HepG2 (cell line): ENCODE data around the gene TSC1. TPM values are rescaled to one million over a fixed set of nuclear protein-coding genes. Genes with fewer than 3 reads are reported as not detected.

ENCODE experiments used
- ATAC-seq: fragments of 200-7000 bp; cut with Tn5 transposase; 3 replicates; pipeline ENCODE4 v1.9.1; 2020; ENCODE audit warnings: mild to moderate bottlenecking, moderate library complexity
- BruUV-seq: library from RNA; stranded (reverse); fragments of 400-500 nt; replicated peaks from 2 replicates; lab custom pipeline; 2021; lab: Mats Ljungman, UMichigan
- CTCF ChIA-PET: fragments of 300-600 bp; formaldehyde crosslinking; extraction: SDS; loops from one replicate; lab custom pipeline; 2021; ENCODE audit warnings: low total read pairs, inconsistent platforms, low intra/inter-chr PET ratio; lab: Yijun Ruan, JAX
- POLR2A ChIA-PET: fragments of 350-600 bp; sonication (Branson Sonifier 250); formaldehyde crosslinking; loops from one replicate; lab custom pipeline; 2020; ENCODE audit warnings: antibody characterized with exemption, inconsistent platforms; lab: Yijun Ruan, JAX
- DNase-seq: peaks from one replicate; pipeline ENCODE4 v3.0.0-alpha.2; 2015; ENCODE audit warnings: low spot score
- FAIRE-seq: peaks from 3 replicates; lab custom pipeline; 2011; peaks lifted over from hg19 to GRCh38; lab: Jason Lieb, UNC
- H2AFZ ChIP-seq: one replicate; pipeline ENCODE4 v1.6.1; 2011; ENCODE audit warnings: low read length, inconsistent platforms
- H3K27ac ChIP-seq: fragments of 300-600 bp; 3 replicates; pipeline ENCODE4 v1.8.0; 2011; ENCODE audit warnings: mixed run types, mild to moderate bottlenecking, mixed read lengths, low read length, inconsistent platforms; ENCODE audit not compliant: insufficient read depth; ENCODE audit errors: extremely low read length
- H3K27me3 ChIP-seq, 2 experiments: fragments of 200-600 bp in 1 of 2; 2 replicates in 1 of 2; 3 replicates in 1 of 2; pipeline versions ENCODE4 v1.6.0 to v1.8.0; 2011; ENCODE audit warnings: low read length in 2 of 2, mild to moderate bottlenecking in 2 of 2, moderate library complexity in 2 of 2, inconsistent platforms in 1 of 2; ENCODE audit not compliant: insufficient read depth in 2 of 2, control insufficient read depth in 1 of 2
- H3K36me3 ChIP-seq, 2 experiments: fragments of 200-600 bp in 1 of 2; replicated peaks in 1 of 2; 2 replicates in 1 of 2; 3 replicates in 1 of 2; pipeline versions ENCODE4 v1.5.1 to v1.8.0; 2011; ENCODE audit warnings: low read length in 2 of 2, inconsistent platforms in 1 of 2; ENCODE audit not compliant: insufficient read depth in 2 of 2, control insufficient read depth in 1 of 2
- H3K4me1 ChIP-seq: 2 replicates; pipeline ENCODE4 v1.5.1; 2012; ENCODE audit warnings: low read length, inconsistent platforms; ENCODE audit not compliant: insufficient read depth
- H3K4me2 ChIP-seq: 2 replicates; pipeline ENCODE4 v1.6.0; 2011; ENCODE audit warnings: low read depth, low read length, inconsistent platforms
- H3K4me3 ChIP-seq, 3 experiments: fragments of 200-600 bp in 1 of 3; sonication (generic), shearing (Covaris generic) in 1 of 3; replicated peaks in 1 of 3; 2 replicates each; pipeline ENCODE4 v1.5.1; 2011 to 2016; ENCODE audit warnings: low read length in 3 of 3, inconsistent platforms in 2 of 3, low read depth in 2 of 3, mild to moderate bottlenecking in 2 of 3, control low read depth in 1 of 3, mixed read lengths in 1 of 3; ENCODE audit not compliant: insufficient read depth in 1 of 3
- H3K79me2 ChIP-seq: one replicate; pipeline ENCODE4 v1.6.1; 2011; ENCODE audit warnings: low read length, inconsistent platforms; ENCODE audit not compliant: insufficient read depth
- H3K9ac ChIP-seq: 2 replicates; pipeline ENCODE4 v1.6.0; 2011; ENCODE audit warnings: mild to moderate bottlenecking, low read depth, low read length, inconsistent platforms; ENCODE audit not compliant: insufficient read depth
- H3K9me3 ChIP-seq: 2 replicates; pipeline ENCODE4 v1.5.1; 2012; ENCODE audit warnings: mild to moderate bottlenecking, low read length
- H4K20me1 ChIP-seq: 2 replicates; pipeline ENCODE4 v1.6.0; 2011; ENCODE audit warnings: inconsistent platforms, mild to moderate bottlenecking, low read length, moderate library complexity; ENCODE audit not compliant: insufficient read depth
- IKZF1 ChIP-seq: fragments of 450-650 bp; IDR thresholded peaks from 2 replicates; pipeline ENCODE4 v1.7.1; 2016
- JUN ChIP-seq: sonication (generic); formaldehyde crosslinking; IDR thresholded peaks from 2 replicates; pipeline ENCODE4 v1.4.0; 2020; ENCODE audit warnings: mild to moderate bottlenecking, missing genetic modification reagents
- KAT7 ChIP-seq: IDR thresholded peaks from 2 replicates; pipeline ENCODE4 v1.6.1; 2018; ENCODE audit warnings: borderline replicate concordance, missing compliant biosample characterization
- PITX1 ChIP-seq: sonication (generic); formaldehyde crosslinking; IDR thresholded peaks from 2 replicates; pipeline ENCODE4 v1.5.1; 2020; ENCODE audit warnings: mild to moderate bottlenecking, missing genetic modification reagents
- RBFOX2 ChIP-seq: fragments of 200-400 bp; formaldehyde crosslinking; IDR thresholded peaks from 2 replicates; pipeline ENCODE4 v1.6.1; 2017; ENCODE audit warnings: low read depth, mild to moderate bottlenecking, low read length
- RFX1 ChIP-seq: fragments of 450-650 bp; IDR thresholded peaks from 2 replicates; pipeline ENCODE4 v1.6.1; 2017
- SOX5 ChIP-seq: IDR thresholded peaks from 2 replicates; pipeline ENCODE4 v1.6.1; 2016; ENCODE audit warnings: borderline replicate concordance
- ZNF430 ChIP-seq: sonication (generic); formaldehyde crosslinking; IDR thresholded peaks from 2 replicates; pipeline ENCODE4 v1.9.0; 2021; ENCODE audit warnings: mild to moderate bottlenecking, missing genetic modification reagents
- WGBS: methylation state at CpG from one replicate; pipeline ENCODE4 v1.1.6; 2017; ENCODE audit warnings: low lambda C conversion rate; 5-methylcytosine and 5-hydroxymethylcytosine counted together
- in situ Hi-C: cut with HindIII; loops from 2 replicates; pipeline ENCODE4 v1.10.0; 2017; ENCODE audit warnings: low pct_unique_long_range_greater_than_20kb; ENCODE audit not compliant: extremely low pct_ligation_motif_present
- intact Hi-C: fragments of 100-400 bp; cut with micrococcal nuclease; formaldehyde crosslinking; loops from one replicate; pipeline ENCODE4 v1.10.0; 2022; ENCODE audit not compliant: unreplicated experiment
- polyA plus RNA-seq, 8 experiments: library from polyadenylated mRNA; depleted of rRNA in 3 of 8; stranded (reverse) in 7 of 8; unstranded in 1 of 8; fragments of >200 nt; fragmentation: Illumina TruSeq in 4 of 8; extraction: Trizol in 4 of 8; gene quantifications; 2 replicates each; pipeline versions ENCODE4 v1.2.1 to v1.2.3, GENCODE V29; 2011 to 2016; ENCODE audit warnings: low read depth in 4 of 8, missing spikeins in 1 of 8, mixed read lengths in 1 of 8; ENCODE audit not compliant: insufficient read depth in 1 of 8
- total RNA-seq, 5 experiments: library from RNA; depleted of rRNA; stranded (reverse); fragments of >200 nt; fragmentation: Illumina TruSeq; extraction: Trizol; gene quantifications; 2 replicates each; pipeline ENCODE4 v1.2.3, GENCODE V29; 2016; ENCODE audit warnings: low read depth in 1 of 5
- TF ChIP-seq, protein P1 (sequence below): sonication (generic); formaldehyde crosslinking; IDR thresholded peaks from 2 replicates; pipeline ENCODE4 v1.9.0; 2022; ENCODE audit warnings: missing genetic modification reagents, mild to moderate bottlenecking, borderline replicate concordance
- TF ChIP-seq, protein P2 (sequence below): sonication (generic); formaldehyde crosslinking; IDR thresholded peaks from 2 replicates; pipeline ENCODE4 v1.5.1; 2020; ENCODE audit warnings: mild to moderate bottlenecking, missing genetic modification reagents, borderline replicate concordance
- TF ChIP-seq, protein P3 (sequence below): sonication (generic); formaldehyde crosslinking; IDR thresholded peaks from 2 replicates; pipeline ENCODE4 v1.5.0; 2020; ENCODE audit warnings: mild to moderate bottlenecking, missing genetic modification reagents, borderline replicate concordance

The TSC1 gene
- total and polyA plus RNA-seq, 2 of the 13 experiments (the other 11 are each of a cell fraction or from before 2014, with no cell fraction given), result 31.6 to 66.1 TPM

DNA sequence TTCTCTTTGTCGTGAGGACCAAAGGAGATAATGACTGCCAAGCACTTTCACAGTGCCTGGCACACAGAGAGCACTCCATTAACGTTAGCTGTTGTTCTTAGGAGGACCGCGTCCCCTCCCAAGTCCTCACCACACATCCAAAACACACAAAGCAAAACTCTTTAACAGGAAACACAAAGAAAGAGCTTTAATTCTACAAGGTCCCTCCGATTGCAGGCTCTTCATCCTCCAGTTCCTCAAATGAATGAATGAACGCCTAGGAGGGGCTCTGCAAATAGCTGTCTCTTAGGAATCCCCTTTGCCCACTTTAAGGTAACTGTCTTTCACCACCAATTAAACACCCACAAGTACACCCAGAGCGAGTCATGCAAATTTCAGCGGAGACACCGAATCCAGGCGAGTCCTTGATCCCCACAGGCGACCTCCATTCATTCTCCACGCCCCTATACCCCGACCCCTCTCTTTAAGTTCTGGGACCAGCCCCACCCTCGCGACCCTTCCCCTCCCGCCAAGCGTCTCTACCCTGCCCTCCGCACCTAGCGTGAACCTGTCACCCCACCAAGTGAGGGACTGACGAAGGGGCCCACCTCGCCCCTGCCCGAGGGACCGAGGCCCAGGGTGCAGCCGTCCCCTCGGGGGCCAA is 644 bp downstream of the TSC1 start:
- BruUV-seq, result TSS peak; percentile 70
- Histone ChIP-seq H3K4me3 (peak overlapping the region; percentile 86 to 100 (median 95)), H3K4me2 (peak overlapping the region; percentile 76), H3K36me3 (peaks cover 0 to 3% of the 10 kb centered on the region in 2 experiments; a peak in 1 of 5 replicates), H4K20me1 (no peaks in the 10 kb centered on the region; the same call in 1 of the 2 replicates), H3K9me3 (no peaks in the 10 kb centered on the region), H3K27ac (peak overlapping the region; percentile 99), H2AFZ (no peak overlapping the region), H3K4me1 (peaks cover 55% of the 10 kb centered on the region), H3K79me2 (peaks cover 56% of the 10 kb centered on the region), H3K9ac (peak overlapping the region; percentile 97), H3K27me3 (no peaks in the 10 kb centered on the region; a peak in 2 of 5 replicates)
- ChIA-PET CTCF (no interaction called here), POLR2A (interaction anchor here (0.6 to 2.3 kb wide), 3 partner anchors 17 to 87 kb away, joined by 3 to 16 read pairs (median 3); partner anchors contain the start of gene GTF3C5)
- in situ Hi-C loops, result no loop called here
- ATAC-seq (no peak; the same call in 1 of the 3 replicates), FAIRE-seq (no peak), DNase-seq (no peak)
- WGBS, result 2% methylated on average over 22 of the region's 25 CpGs
- intact Hi-C loops, result no loop called here
- no peak for TF ChIP-seq SOX5 (CRISPR knock-in tag)
- no peak for TF ChIP-seq ZNF430 (CRISPR knock-in tag)
- TF ChIP-seq KAT7 (CRISPR knock-in tag), result 0 out of 2 replicates have a peak, but pooled peaks have one; percentile 27
- TF ChIP-seq, protein P1, sequence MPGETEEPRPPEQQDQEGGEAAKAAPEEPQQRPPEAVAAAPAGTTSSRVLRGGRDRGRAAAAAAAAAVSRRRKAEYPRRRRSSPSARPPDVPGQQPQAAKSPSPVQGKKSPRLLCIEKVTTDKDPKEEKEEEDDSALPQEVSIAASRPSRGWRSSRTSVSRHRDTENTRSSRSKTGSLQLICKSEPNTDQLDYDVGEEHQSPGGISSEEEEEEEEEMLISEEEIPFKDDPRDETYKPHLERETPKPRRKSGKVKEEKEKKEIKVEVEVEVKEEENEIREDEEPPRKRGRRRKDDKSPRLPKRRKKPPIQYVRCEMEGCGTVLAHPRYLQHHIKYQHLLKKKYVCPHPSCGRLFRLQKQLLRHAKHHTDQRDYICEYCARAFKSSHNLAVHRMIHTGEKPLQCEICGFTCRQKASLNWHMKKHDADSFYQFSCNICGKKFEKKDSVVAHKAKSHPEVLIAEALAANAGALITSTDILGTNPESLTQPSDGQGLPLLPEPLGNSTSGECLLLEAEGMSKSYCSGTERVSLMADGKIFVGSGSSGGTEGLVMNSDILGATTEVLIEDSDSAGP (CRISPR knock-in tag), result no peak
- no peak for TF ChIP-seq IKZF1
- TF ChIP-seq, protein P2, sequence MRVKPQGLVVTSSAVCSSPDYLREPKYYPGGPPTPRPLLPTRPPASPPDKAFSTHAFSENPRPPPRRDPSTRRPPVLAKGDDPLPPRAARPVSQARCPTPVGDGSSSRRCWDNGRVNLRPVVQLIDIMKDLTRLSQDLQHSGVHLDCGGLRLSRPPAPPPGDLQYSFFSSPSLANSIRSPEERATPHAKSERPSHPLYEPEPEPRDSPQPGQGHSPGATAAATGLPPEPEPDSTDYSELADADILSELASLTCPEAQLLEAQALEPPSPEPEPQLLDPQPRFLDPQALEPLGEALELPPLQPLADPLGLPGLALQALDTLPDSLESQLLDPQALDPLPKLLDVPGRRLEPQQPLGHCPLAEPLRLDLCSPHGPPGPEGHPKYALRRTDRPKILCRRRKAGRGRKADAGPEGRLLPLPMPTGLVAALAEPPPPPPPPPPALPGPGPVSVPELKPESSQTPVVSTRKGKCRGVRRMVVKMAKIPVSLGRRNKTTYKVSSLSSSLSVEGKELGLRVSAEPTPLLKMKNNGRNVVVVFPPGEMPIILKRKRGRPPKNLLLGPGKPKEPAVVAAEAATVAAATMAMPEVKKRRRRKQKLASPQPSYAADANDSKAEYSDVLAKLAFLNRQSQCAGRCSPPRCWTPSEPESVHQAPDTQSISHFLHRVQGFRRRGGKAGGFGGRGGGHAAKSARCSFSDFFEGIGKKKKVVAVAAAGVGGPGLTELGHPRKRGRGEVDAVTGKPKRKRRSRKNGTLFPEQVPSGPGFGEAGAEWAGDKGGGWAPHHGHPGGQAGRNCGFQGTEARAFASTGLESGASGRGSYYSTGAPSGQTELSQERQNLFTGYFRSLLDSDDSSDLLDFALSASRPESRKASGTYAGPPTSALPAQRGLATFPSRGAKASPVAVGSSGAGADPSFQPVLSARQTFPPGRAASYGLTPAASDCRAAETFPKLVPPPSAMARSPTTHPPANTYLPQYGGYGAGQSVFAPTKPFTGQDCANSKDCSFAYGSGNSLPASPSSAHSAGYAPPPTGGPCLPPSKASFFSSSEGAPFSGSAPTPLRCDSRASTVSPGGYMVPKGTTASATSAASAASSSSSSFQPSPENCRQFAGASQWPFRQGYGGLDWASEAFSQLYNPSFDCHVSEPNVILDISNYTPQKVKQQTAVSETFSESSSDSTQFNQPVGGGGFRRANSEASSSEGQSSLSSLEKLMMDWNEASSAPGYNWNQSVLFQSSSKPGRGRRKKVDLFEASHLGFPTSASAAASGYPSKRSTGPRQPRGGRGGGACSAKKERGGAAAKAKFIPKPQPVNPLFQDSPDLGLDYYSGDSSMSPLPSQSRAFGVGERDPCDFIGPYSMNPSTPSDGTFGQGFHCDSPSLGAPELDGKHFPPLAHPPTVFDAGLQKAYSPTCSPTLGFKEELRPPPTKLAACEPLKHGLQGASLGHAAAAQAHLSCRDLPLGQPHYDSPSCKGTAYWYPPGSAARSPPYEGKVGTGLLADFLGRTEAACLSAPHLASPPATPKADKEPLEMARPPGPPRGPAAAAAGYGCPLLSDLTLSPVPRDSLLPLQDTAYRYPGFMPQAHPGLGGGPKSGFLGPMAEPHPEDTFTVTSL (CRISPR knock-in tag), result no peak
- no peak for TF ChIP-seq JUN (CRISPR knock-in tag)
- TF ChIP-seq, protein P3, sequence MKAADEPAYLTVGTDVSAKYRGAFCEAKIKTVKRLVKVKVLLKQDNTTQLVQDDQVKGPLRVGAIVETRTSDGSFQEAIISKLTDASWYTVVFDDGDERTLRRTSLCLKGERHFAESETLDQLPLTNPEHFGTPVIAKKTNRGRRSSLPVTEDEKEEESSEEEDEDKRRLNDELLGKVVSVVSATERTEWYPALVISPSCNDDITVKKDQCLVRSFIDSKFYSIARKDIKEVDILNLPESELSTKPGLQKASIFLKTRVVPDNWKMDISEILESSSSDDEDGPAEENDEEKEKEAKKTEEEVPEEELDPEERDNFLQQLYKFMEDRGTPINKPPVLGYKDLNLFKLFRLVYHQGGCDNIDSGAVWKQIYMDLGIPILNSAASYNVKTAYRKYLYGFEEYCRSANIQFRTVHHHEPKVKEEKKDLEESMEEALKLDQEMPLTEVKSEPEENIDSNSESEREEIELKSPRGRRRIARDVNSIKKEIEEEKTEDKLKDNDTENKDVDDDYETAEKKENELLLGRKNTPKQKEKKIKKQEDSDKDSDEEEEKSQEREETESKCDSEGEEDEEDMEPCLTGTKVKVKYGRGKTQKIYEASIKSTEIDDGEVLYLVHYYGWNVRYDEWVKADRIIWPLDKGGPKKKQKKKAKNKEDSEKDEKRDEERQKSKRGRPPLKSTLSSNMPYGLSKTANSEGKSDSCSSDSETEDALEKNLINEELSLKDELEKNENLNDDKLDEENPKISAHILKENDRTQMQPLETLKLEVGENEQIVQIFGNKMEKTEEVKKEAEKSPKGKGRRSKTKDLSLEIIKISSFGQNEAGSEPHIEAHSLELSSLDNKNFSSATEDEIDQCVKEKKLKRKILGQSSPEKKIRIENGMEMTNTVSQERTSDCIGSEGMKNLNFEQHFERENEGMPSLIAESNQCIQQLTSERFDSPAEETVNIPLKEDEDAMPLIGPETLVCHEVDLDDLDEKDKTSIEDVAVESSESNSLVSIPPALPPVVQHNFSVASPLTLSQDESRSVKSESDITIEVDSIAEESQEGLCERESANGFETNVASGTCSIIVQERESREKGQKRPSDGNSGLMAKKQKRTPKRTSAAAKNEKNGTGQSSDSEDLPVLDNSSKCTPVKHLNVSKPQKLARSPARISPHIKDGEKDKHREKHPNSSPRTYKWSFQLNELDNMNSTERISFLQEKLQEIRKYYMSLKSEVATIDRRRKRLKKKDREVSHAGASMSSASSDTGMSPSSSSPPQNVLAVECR (CRISPR knock-in tag), result no peak
- no peak for TF ChIP-seq PITX1 (CRISPR knock-in tag)
- no peak for TF ChIP-seq RFX1
- no peak for TF ChIP-seq RBFOX2
